GM19351 (cell line): Measurements from ENCODE around the gene MAN1C1.

Source experiments
- ATAC-seq: cut with Tn5 transposase; IDR thresholded peaks from one replicate; pipeline ENCODE4 v1.9.1; 2021; ENCODE audit warnings: mild to moderate bottlenecking, moderate library complexity; ENCODE audit not compliant: unreplicated experiment

The MAN1C1 gene

DNA sequence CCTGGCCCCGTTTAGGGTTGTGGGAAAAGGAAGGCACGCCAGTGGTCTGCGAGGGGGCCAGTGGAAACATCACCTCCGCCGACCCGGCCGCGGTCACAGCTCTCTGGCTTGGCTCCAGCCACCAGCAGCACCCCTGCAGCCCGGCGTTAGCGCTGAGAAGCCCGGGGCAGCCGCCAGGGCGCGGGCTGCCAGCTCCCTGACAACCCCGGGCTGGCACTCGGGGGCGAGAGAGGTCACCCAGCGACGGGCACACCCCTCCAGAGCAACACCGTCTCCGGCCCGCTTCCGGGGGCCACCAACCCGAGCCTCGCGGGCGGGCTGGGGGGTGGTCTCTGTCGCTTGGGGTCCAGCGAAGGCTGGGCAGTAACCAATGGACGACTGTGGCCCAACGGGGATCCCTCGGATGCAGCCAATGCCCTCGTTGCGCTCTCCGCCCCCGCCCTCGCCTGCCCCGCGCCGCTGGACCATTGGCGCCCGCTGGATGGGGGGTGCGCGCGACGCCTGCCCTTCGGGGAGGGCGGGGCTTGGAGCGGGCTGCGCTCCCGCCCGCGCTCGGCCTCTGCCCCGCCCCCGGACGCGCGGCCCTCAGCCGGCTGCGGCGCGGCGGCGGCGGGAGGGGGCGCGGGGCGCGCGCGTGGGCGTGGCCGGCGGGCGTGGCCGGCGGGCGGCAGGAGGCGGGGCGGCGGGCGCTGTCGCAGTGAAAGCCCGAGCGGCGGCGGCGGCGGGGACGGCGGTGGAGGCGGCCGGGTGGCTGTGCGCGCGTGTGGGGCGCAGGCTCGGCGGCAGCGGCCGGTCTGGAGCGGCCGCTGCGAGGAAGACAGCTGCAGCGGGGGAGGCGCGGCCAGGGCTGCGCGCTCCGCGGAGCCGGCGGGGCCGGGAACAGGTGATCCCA, at the start of gene MAN1C1:
Gene MAN1C1 (plus strand): TSS at position 697 of the 892 bp plus-strand sequence. CDS start 1,007 bp downstream, outside the sequence.
- peak; percentile 66 for ATAC-seq

DNA sequence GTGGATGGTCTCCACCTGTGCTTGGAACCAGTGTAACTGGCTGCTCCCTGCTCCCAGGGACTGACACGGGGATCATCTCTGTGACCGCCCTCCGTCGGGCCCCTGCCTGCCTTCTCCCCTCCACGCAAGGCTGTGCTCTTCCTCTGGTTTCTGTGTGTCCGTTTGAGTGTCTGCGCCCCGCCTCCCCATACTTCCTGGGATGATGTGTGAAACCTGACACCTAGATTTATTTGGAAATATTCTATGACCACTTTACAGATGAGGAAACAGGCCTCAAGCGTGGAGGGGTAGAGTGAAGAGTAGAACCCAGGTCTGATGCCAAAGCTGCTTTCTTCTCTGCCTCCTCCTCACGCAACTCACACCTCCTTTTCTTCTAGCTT, 48.9 kb upstream of the MAN1C1 start:
- ATAC-seq = no peak

DNA sequence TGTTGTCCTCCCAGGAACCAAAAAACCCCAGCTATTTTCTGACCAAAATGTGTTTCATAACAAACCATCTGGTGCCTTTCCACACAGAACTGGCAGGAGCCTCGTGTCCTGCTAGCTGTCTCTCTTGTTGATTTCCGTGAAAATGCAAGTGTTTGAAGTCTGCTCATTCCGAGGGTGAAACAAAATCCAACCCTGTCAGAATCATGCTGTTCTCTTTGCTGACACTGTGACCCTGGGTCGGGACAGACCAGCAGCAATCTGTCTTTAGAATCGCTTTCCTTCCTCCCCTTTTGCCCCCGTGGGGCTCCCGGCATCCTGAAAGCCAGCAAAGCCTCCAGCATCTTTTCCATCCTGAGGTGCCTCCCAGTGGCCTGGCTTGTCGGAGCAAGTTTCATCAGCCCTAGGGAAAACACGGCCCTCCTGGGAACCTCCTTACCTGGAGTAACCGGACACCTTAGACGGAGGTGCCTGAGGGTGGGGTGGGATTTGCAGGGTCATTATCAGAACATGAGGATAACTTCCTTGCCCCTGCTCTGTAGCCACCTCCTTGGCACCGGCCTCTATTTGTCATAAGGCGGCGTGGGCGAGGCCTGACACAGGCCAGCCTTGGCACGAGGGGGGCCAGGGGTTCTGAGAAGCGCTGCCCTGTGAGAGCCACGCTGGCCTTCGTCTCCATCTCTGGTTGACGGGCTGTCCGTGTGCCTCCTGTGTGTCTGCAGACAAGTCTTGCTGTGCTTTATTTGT, 48.3 kb upstream of the MAN1C1 start:
- ATAC-seq = no peak

DNA sequence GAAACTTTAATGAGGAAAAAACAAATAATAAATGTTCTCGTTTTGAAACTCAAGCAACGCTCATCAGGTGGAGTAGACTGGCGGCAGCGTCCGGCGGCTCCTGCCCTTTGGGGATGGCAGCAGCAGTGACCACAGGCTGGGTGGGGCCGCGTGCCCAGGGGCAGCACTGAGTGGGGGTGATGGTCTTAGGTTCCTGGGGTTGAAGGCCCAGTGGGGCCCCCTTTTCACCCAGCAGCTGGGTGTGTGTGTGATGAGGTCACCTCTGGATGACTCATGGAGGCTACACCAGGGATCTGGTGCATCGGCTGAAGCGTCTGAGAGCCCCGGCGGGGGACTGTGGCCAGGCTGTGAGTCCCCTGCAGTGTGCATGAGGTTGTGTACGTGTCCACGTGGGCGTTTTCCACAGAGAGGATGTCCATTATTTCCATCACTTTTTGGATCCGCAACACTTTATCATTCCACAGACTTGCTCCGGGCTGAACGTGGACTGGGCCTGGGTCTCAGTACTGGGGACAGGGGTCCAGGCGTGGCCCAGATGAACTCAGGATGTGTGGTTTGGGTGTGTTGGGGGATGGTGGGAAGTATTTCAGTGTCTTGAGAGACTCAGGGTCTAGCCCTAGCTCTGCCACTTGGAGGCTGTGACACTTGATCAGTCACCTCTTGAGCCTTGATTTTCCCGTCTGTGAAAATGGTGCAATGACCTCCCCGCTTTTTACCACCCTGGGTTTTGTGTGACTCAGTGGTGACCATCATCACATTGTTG, 47.6 kb upstream of the MAN1C1 start:
- no peak for ATAC-seq

DNA sequence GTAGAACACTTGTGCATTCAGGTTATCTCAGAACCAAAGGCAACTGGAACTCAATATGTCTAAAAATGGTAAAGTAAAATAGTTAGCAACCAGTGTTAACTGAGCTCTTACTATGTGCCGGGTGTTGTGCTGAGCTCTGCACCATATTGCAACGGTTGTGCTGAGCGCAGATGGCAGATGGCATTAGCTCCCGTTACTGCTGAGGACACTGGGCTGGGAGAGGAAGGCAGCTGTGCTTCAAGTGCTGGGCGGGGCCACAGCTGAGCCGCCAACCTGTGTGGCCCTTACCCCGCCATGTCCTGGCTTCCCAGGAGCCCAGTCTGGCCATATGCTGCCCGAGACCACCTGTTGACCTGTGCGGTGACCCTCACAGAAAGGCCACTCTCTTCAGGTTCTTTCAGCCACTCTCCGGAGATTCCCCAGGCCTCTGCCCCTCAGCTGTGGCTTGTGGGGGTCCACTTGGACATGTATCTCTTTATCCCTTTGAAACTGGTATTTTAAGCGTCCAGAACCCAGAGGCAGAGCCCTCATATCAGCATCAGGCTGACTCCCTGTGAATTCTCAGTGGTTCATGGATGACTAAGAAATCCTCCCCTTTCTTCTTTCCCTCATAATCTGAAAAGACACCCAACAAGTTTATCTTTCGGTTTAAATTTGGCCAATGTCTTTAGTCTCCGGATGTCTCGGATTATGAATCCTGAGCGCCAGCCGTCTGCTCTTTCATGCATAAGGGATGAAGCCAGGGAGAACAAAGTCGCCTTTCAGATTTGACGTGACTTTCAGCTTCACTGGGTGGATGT, 46.8 kb upstream of the MAN1C1 start:
- no peak for ATAC-seq

DNA sequence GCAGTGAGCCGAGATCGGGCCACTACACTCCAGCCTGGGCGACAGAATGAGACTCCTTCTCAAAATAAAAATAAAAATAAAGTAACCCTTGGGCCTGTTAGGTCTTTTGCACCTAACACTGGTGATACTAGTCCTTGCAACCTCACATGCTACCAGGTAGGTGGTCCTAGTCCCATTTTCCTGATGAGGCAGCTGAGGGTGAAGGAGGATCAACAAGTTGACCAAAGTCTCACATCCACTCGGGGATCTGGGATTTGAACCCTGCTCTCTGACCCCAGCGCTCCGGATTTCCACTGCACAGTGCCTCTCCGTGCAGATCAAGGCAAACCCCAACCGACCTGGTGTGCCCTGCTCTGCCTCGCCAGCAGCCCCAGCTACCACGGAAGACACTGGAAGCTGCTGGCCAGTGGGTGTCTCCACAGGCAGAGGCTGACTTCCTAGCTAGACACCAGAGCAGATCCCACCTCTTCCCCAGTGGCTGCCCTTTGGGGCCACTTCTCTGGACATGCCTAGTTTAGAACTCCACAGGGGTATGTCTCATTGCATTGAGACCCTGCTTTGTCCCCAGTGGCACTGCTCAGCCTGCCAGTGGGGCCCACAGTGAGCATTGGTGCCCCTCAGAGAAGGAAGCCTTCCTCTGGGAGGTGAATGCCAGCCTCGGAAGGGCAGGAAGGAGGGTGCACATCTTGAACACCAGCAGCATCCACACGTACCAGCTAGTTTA, 45.6 kb upstream of the MAN1C1 start:
- no peak for ATAC-seq

DNA sequence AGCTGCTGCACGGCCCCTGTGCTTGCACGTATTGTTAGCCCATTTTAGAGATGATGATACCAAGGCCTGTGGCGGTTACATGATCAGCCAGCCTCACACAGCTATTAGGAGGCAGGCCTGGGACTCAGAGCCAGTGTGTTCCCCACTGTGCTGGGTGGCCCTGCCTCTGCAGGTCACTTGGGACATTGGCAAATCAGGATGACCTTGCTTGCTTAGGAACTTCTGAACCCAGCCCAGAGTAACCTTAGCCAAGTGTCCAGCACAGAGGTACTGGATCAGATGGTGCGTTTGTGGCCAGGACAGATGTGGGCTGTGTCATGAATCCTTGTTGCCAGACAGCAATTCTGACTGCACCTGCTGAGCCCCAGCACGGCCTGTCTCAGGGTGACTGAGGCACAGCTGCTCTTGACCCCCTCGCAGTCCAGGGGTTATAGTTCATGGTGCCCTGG, 45.0 kb upstream of the MAN1C1 start:
- ATAC-seq = no peak

DNA sequence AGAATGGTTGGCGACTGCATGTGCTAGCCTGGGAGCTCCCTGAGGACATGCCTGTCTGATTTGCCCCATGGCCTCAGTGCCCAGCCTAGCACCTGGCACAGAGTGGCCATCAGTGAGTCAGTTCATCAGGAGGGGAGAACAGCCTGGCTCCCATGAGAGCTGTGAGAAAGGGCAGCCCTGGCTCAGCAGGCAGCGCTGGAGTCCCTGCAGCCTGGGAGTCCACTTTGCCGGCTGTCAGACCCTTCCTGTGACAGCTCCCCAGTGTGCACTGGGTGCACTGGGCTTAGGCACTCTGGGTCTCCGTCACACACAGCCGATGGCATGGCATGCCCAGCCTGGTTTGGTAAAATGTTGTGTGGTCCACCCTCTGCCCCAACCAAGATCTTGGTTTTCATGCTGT, 44.5 kb upstream of the MAN1C1 start:
- ATAC-seq = no peak

DNA sequence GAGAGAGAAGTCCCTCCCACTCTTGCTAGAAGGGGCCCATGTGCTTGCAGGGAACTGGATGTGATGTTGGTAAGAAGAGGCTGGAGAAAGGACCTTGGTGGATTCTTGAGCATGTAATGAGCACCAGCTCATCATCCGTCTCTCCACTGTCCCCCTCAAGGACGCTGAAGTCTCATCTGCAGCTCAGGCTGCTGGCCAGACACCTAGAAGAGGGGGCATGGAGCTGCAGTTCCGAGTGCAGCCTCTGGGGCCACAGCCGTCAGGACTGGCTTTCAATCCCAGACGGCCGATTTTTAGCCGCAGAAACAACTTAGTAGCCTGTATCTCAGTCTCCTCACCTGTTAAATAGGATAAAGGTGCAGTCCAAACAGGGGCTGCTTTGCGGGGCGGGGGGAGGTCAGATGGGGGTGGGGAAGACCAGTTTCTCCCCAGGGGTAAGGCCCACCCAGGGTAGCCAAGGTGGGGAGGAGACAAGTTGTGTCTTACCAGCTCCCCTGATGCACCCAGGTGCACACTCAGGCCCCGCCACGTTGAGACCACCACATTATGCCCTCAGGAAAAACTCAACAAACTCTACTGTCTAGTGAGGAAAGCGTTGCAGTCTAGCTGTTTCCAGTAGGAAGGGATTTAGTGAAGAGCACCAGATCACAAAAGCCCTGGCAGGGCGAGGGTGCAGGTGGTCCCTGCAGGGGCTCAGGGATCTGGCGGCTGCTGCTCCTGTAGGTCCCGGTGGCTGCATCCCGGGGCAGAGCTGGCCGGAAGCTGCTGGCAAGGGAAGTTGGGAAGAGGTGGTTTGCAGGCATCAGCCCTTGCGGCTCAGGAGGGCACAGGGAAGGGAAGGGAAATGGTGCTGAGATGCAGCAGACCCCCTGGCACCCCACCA, 43.6 kb upstream of the MAN1C1 start:
- no peak for ATAC-seq

DNA sequence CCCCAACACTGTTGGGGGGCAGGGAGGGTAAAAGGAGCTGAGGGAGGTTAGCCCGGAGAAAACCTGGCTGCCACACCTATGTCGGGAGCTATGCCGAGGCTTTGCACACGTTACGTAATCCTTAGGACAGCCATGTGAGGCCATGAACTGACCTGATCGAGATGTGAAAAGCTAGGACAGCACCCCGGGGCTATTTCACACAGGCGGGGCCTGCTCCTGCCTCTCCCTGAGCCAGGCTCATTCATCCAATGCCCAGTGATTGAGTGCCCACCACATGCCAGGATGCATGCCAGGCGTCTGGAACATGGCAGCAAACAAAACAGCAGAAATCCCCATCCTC, 43.0 kb upstream of the MAN1C1 start:
- ATAC-seq = no peak

DNA sequence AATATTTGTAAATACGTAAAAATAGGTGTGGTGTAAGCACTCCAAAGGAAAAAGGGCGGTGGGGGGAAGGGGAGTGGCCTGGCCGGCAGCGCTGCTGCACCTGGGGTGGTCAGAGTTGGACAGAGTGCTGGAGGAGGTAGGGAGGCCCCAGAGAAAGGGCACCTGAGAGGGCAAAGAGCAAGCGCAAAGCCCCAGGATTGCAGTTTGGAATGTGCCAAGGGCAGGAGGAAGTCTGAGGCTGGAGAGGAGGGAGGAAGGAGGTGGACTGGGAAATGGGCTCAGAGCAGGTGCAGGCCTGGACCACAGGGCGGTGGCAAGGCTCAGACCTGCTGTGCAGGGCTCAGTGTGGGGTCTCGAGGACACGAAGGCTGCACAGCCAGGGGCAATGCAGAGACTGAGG, 42.6 kb upstream of the MAN1C1 start:
- no peak for ATAC-seq

DNA sequence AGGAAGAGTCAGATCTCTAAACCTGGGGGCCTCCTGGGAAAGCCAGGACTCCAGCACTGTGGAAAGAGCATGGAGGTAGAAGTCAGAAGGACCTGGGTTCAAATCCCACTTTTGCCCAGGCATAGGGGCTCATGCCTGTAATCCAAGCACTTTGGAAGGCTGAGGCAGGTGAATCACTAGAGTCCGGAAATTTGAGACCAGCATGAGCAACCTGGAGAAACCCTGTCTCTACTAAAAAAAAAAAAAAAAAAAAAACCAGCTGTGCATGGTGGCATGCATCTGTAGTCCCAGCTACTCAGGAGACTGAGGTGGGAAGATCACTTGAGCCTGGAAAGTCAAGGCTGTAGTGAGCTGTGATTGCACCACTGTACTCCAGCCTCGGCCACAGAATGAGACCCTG, 41.4 kb upstream of the MAN1C1 start:
- ATAC-seq = no peak

DNA sequence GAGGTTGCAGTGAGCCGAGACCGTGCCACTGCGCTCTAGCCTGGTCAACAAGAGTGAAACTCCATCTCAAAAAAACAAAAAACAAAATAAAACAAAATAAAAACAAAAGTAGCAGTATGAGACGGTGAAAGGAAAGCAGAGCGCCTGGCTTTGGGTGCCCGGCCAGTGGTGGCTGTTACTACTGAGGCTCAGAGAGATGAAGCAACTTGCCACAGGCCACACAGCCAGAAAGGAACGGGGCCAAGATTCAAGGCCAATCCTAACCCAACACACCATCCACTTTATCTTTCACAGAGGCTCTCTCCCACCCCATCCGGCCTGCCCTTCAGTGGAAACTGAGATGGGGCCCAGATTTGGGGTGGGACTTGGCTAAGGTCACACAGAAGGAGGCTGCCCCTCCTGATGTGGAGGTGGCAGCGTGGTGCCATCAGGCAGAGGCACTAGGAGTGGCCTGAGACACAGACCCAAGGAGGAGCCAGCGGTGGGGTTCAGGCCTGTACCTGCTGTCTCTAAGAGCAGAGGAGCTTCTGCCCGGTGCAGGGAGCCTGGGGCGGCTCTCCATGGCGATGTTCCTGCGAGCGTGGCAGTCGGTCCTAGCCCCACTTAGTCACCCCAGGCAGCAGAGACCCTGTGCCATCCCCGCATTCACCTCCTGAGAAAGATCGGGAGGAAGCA, 40.0 kb upstream of the MAN1C1 start:
- no peak for ATAC-seq

DNA sequence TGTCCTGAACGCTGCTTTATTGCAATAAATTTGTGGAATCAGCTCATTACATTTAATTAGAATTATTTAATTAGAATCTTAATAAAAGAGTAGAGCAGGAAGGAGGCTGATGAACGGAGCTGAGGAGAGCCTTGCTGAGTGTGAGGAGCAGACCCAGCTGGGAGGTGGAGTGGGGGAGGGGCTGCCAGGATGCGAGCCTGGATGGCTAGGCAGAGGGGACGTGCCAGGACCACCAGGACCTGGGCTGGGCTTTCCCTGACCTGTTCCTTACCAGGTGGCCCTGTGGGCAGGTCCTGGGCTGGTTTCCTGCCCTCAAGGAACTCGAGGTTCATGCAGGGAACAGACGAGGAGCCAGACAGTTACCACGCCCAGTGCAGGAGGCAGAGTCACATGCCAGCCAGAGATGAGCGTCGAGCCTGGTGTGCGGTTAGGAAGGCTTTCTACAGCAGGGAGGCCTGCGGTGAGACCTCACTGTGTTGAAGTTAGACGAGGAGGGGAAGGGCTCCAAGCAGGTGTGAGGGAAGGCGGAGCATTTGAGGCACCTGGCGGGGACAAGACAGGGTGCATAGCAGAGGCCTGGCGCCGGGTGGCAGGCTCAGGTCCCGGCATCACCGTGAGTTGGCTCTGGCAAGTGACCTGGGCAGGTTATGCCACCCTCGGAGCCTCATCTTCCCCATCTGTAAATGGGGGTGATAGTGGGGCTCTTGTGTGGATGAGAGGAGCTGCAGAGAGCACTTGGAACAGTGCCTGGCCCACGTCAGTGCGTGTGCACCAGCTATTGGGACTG, 39.3 kb upstream of the MAN1C1 start:
- ATAC-seq = no peak

DNA sequence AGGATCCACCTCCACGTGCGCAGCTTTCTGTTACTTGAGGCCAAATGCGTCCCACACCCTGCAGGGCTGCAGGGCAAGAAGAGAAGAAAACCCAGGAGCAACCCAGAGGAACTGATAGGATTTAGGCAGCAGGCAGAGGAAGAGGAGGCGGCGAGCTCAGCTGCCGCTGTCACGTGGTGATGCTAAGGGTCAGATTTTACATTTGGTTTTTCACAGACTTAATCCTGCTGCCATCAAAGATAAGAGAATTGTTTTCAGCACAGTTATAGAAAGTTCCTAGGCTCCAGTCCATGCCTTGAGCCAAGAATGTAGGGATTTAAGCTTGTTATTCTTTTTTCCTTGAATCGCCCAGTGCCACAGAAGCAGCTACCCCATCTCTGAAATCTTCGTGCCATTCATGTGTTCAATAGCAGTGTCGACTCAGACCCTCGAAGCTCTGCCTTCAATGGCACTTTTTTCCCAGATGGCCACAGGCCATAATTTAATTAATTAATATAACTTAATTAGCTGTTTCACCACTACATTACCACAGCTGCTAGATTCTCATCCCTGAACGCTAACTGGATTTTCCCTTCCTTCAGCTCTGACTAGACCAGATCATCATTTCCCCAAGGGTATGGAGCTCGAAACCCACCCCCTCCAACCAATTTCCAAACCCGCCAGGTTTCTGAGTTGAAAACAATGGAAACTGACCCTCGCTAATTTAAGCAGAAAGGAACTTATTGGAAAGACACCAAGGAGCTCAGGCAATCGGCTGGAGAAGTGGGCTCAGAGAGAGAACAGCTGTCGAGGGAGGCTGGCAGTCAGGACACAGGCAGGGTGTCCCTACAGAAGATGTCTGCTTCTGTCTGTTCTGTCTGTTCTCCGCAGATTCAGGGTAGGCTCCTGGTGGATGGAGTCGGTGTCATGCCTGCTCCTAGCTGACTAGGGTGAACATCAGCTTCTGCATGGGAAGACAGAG, 37.0 kb upstream of the MAN1C1 start:
- no peak for ATAC-seq

DNA sequence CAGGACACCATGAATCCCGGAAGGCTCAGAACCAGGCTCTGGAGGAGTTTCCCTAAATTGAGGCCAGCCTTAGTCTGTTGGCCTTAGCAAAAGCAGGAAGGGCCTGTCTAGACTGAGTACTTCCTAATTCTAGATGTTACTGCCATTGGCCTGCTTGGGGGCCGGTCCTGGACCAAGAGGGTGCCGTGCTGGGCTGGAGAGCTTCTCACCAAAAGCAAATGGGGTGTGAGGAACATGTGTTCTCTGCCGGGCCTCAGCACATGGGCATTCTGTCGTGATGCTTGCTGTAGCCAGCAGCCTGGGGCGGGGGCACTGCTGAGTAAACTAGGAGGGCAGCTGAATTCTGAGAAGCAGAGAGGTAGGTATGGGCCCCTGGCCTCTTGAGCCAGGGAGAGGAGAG, 35.7 kb upstream of the MAN1C1 start:
- no peak for ATAC-seq

DNA sequence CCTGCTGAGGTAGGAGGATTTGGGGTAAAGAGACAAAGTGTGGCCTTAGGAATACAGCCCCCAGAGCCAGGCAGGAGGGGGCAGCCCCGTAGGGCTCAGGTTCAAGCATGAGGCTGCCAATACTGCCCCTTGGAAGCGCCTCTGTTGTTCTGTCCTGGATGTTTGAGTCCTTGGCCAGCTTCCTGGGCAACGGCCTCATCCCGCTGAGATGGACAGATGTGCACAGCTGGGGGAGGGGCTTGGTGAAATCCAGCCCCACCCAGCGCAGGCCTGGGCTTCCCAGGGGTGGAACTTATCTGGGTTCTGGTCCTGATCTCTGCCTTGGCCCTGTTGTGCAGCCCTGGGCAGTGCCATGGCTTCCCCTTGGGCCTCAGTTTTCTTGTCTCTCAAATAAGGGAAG, 34.8 kb upstream of the MAN1C1 start:
- ATAC-seq = no peak
